H1 (cell line): ENCODE data around the gene SLC1A3. TPM values are rescaled to one million over a fixed set of nuclear protein-coding genes. Genes with fewer than 3 reads are reported as not detected.

Source experiments
- CTCF ChIA-PET: fragments of 300-600 bp; sonication (Branson Sonifier 250); formaldehyde crosslinking; loops from one replicate; lab custom pipeline; 2021; ENCODE audit not compliant: partially characterized antibody; lab: Charles Lee
- POLR2A ChIA-PET: fragments of 300-600 bp; sonication (Branson Sonifier 250); formaldehyde crosslinking; loops from one replicate; lab custom pipeline; 2021; ENCODE audit warnings: inconsistent platforms; ENCODE audit not compliant: partially characterized antibody; lab: Charles Lee
- DNase-seq, 2 experiments: peaks; one replicate each; pipeline versions ENCODE4 v3.0.0 to v3.0.0-alpha.2; 2010 to 2022; ENCODE audit warnings: low spot score in 2 of 2, low read depth in 1 of 2, mixed read lengths in 1 of 2
- FAIRE-seq: peaks from 2 replicates; lab custom pipeline; 2011; peaks lifted over from hg19 to GRCh38; lab: Jason Lieb, UNC
- H2AFZ ChIP-seq: 2 replicates; pipeline ENCODE4 v1.8.1; 2012; ENCODE audit warnings: low read length, inconsistent platforms
- H2AK5ac ChIP-seq: 2 replicates; pipeline ENCODE4 v1.6.1; 2013; ENCODE audit warnings: low read depth, low read length
- H2BK120ac ChIP-seq: replicated peaks from 2 replicates; pipeline ENCODE3; 2013; ENCODE audit warnings: low read depth, low read length, inconsistent platforms
- H2BK12ac ChIP-seq: 2 replicates; pipeline ENCODE4 v1.6.1; 2013; ENCODE audit warnings: low read depth, low read length
- H2BK15ac ChIP-seq: 2 replicates; pipeline ENCODE4 v1.6.1; 2013; ENCODE audit warnings: low read length
- H2BK20ac ChIP-seq: 2 replicates; pipeline ENCODE4 v1.6.1; 2013; ENCODE audit warnings: low read length
- H2BK5ac ChIP-seq: 2 replicates; pipeline ENCODE4 v1.6.1; 2013; ENCODE audit warnings: low read depth, low read length
- H3K14ac ChIP-seq: 2 replicates; pipeline ENCODE4 v1.6.1; 2013; ENCODE audit warnings: inconsistent platforms; ENCODE audit not compliant: insufficient read length
- H3K18ac ChIP-seq: 2 replicates; pipeline ENCODE4 v1.6.1; 2013; ENCODE audit warnings: low read length; ENCODE audit errors: extremely low read depth
- H3K23ac ChIP-seq: 2 replicates; pipeline ENCODE4 v1.6.1; 2013; ENCODE audit warnings: inconsistent platforms; ENCODE audit not compliant: insufficient read length
- H3K23me2 ChIP-seq: 2 replicates; pipeline ENCODE4 v1.6.1; 2013; ENCODE audit warnings: low read depth, low read length
- H3K27ac ChIP-seq: 2 replicates; pipeline ENCODE4 v1.6.1; 2011; ENCODE audit warnings: low read depth, low read length, inconsistent platforms
- H3K27me3 ChIP-seq, 4 experiments: replicated peaks in 1 of 4; 1 replicate in 1 of 4; 2 replicates in 3 of 4; pipeline versions ENCODE4 v1.6.1 to v1.8.1; 2011 to 2013; ENCODE audit warnings: low read length in 3 of 4, mild to moderate bottlenecking in 3 of 4, inconsistent platforms in 2 of 4, mixed read lengths in 2 of 4, moderate library complexity in 1 of 4; ENCODE audit not compliant: control insufficient read depth in 3 of 4, insufficient read depth in 3 of 4; ENCODE audit errors: extremely low read depth in 1 of 4
- H3K36me3 ChIP-seq, 4 experiments: 2 replicates each; pipeline versions ENCODE4 v1.6.1 to v1.8.1; 2011 to 2013; ENCODE audit warnings: mild to moderate bottlenecking in 4 of 4, low read length in 3 of 4, moderate library complexity in 2 of 4, control low read depth in 1 of 4, inconsistent platforms in 1 of 4; ENCODE audit not compliant: insufficient read depth in 4 of 4, control insufficient read depth in 2 of 4
- H3K4ac ChIP-seq: replicated peaks from 2 replicates; pipeline ENCODE3; 2013; ENCODE audit warnings: low read length, low read depth, mixed read lengths, inconsistent platforms; ENCODE audit not compliant: insufficient read length
- H3K4me1 ChIP-seq, 4 experiments: replicated peaks in 1 of 4; 1 replicate in 1 of 4; 2 replicates in 3 of 4; pipeline versions ENCODE4 v1.6.1 to v1.8.1; 2011 to 2013; ENCODE audit warnings: low read length in 3 of 4, inconsistent platforms in 2 of 4, mixed read lengths in 1 of 4; ENCODE audit not compliant: insufficient read depth in 4 of 4, control insufficient read depth in 3 of 4
- H3K4me2 ChIP-seq, 2 experiments: 2 replicates each; pipeline versions ENCODE4 v1.6.1 to v1.8.1; 2011 to 2013; ENCODE audit warnings: low read depth in 2 of 2, low read length in 2 of 2, control low read depth in 1 of 2, inconsistent platforms in 1 of 2, mild to moderate bottlenecking in 1 of 2; ENCODE audit not compliant: insufficient read depth in 1 of 2
- H3K4me3 ChIP-seq, 4 experiments: fragments of 200-600, 300-600 bp in 1 of 4; sonication (generic), shearing (Covaris generic), sonication (Bioruptor Twin) in 1 of 4; 2 replicates each; pipeline versions ENCODE4 v1.5.1 to v1.8.1; 2011 to 2016; ENCODE audit warnings: low read length in 4 of 4, low read depth in 3 of 4, control low read depth in 2 of 4, inconsistent platforms in 2 of 4, mild to moderate bottlenecking in 2 of 4, mixed read lengths in 1 of 4, moderate library complexity in 1 of 4; ENCODE audit not compliant: insufficient read depth in 2 of 4; ENCODE audit errors: extremely low read depth in 1 of 4
- H3K56ac ChIP-seq: replicated peaks from 2 replicates; pipeline ENCODE3; 2013; ENCODE audit warnings: low read depth, mild to moderate bottlenecking, mixed read lengths, low read length, inconsistent platforms; ENCODE audit not compliant: insufficient read length
- H3K79me1 ChIP-seq: 2 replicates; pipeline ENCODE4 v1.6.1; 2013; ENCODE audit warnings: low read depth, low read length, control low read depth
- H3K79me2 ChIP-seq, 2 experiments: 2 replicates each; pipeline versions ENCODE4 v1.6.1 to v1.8.1; 2012 to 2013; ENCODE audit warnings: low read length in 2 of 2, mild to moderate bottlenecking in 2 of 2, inconsistent platforms in 1 of 2; ENCODE audit not compliant: insufficient read depth in 2 of 2, control insufficient read depth in 1 of 2
- H3K9ac ChIP-seq, 4 experiments: replicated peaks in 1 of 4; 1 replicate in 1 of 4; 2 replicates in 3 of 4; pipeline versions ENCODE4 v1.6.1 to v1.8.1; 2011 to 2013; ENCODE audit warnings: low read depth in 3 of 4, low read length in 3 of 4, control low read depth in 2 of 4, mild to moderate bottlenecking in 2 of 4, moderate library complexity in 2 of 4, inconsistent platforms in 1 of 4; ENCODE audit errors: extremely low read depth in 1 of 4
- H3K9me3 ChIP-seq, 2 experiments: 2 replicates each; pipeline versions ENCODE4 v1.6.1 to v1.8.1; 2012 to 2013; ENCODE audit warnings: mild to moderate bottlenecking in 2 of 2, moderate library complexity in 2 of 2, control low read depth in 1 of 2, inconsistent platforms in 1 of 2, low read depth in 1 of 2, low read length in 1 of 2, mixed read lengths in 1 of 2; ENCODE audit not compliant: insufficient read depth in 2 of 2
- H4K20me1 ChIP-seq, 2 experiments: replicated peaks in 1 of 2; 2 replicates each; pipeline versions ENCODE3 to v1.8.1; 2011 to 2013; ENCODE audit warnings: inconsistent platforms in 2 of 2, low read length in 2 of 2, mild to moderate bottlenecking in 1 of 2; ENCODE audit not compliant: insufficient read depth in 2 of 2, control insufficient read depth in 1 of 2
- H4K5ac ChIP-seq: 2 replicates; pipeline ENCODE4 v1.6.1; 2013; ENCODE audit warnings: low read length, low read depth, mixed read lengths, inconsistent platforms; ENCODE audit not compliant: insufficient read length
- H4K8ac ChIP-seq: 2 replicates; pipeline ENCODE4 v1.8.0; 2013; ENCODE audit warnings: mild to moderate bottlenecking, moderate library complexity, low read length, inconsistent platforms; ENCODE audit not compliant: insufficient read depth; ENCODE audit errors: extremely low read depth
- H4K91ac ChIP-seq: replicated peaks from 2 replicates; pipeline ENCODE3; 2013; ENCODE audit warnings: low read length, mixed read lengths, inconsistent platforms; ENCODE audit not compliant: insufficient read length
- CBX8 ChIP-seq: fragments of 300-800, 300-1000 bp; sonication (generic); IDR thresholded peaks from 2 replicates; pipeline ENCODE4 v1.7.1; 2016; ENCODE audit warnings: low read depth, low read length, borderline replicate concordance
- KDM4A ChIP-seq: IDR thresholded peaks from one replicate; pipeline ENCODE4 v1.7.1; 2012; ENCODE audit warnings: low read depth, mild to moderate bottlenecking, moderate library complexity, low read length, inconsistent platforms; ENCODE audit not compliant: severe bottlenecking
- NANOG ChIP-seq: IDR thresholded peaks from 2 replicates; pipeline ENCODE4 v1.6.1; 2011; ENCODE audit warnings: low read length, low read depth, mild to moderate bottlenecking, inconsistent platforms; ENCODE audit not compliant: insufficient read depth, poor library complexity, severe bottlenecking
- PHF8 ChIP-seq: fragments of 200-600 bp; sonication (generic); conservative IDR thresholded peaks from 2 replicates; pipeline ENCODE4 v1.7.1; 2012; ENCODE audit warnings: low read depth, mild to moderate bottlenecking, inconsistent platforms, low read length, moderate library complexity
- RAD21 ChIP-seq, 2 experiments: IDR thresholded peaks in 1 of 2; conservative IDR thresholded peaks in 1 of 2; 2 replicates each; pipeline ENCODE4 v1.6.1; 2011; ENCODE audit warnings: low read depth in 2 of 2, low read length in 2 of 2, improper control_type of control experiment in 1 of 2, inconsistent platforms in 1 of 2, mild to moderate bottlenecking in 1 of 2, moderate library complexity in 1 of 2
- WGBS, 2 experiments: shearing (Covaris generic) in 1 of 2; methylation state at CpG; one replicate each; pipeline versions ENCODE4 v1.1.6 to v1.1.7; 2013 to 2015; ENCODE audit warnings: low lambda C conversion rate in 2 of 2, mixed read lengths in 2 of 2, inconsistent platforms in 1 of 2, low coverage in 1 of 2, missing lambda C conversion rate in 1 of 2; ENCODE audit not compliant: insufficient replicate concordance in 2 of 2, insufficient coverage in 1 of 2, insufficient read length in 1 of 2; ENCODE audit errors: extremely low coverage in 1 of 2, missing lambda C conversion rate in 1 of 2; 5-methylcytosine and 5-hydroxymethylcytosine counted together
- polyA plus RNA-seq, 7 experiments: library from polyadenylated mRNA; depleted of rRNA in 3 of 7; stranded (reverse) in 5 of 7; unstranded in 2 of 7; fragments of >200 nt in 5 of 7; fragments of 200-250 nt in 2 of 7; gene quantifications; 1 replicate in 5 of 7; 2 replicates in 1 of 7; 4 replicates in 1 of 7; pipeline versions ENCODE4 v1.2.1 to v1.2.3, GENCODE V29; 2011 to 2013; ENCODE audit warnings: missing spikeins in 2 of 7, mixed read lengths in 2 of 7
- total RNA-seq: library from RNA; stranded (reverse); fragmentation: NEBNext Ultra II Directional; extraction: Animal tissue kit (Norgen Biotek cat#: 25700); gene quantifications from 2 replicates; pipeline ENCODE4 v1.2.1, GENCODE V29; 2021
- TF ChIP-seq, protein P1 (sequence below): IDR thresholded peaks from 2 replicates; pipeline ENCODE4 v1.6.1; 2012; ENCODE audit warnings: inconsistent platforms

SLC1A3 gene
- total and polyA plus RNA-seq, 2 of the 8 experiments (the other 6 are each of a cell fraction or from before 2014, with no cell fraction given), result 26.7 to 35.3 TPM

DNA sequence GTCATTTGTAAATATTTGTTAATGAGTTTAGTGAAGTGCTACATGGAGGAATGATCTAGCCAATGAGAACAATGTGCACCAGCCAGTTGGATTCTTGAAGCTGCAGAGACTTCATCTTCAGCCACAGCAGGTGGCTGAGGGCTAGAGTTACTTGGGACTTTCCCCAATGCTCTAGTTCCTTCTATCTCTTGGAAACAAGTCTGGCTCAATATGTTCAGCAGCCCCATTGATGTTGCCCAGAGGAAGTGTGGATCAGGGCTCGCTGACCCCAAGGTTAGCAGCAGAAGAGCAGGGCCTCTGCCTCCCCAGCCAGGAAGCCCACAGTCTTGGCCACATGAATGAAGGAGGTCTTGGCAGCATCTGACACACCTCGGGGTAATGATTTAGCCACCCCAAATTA, 117.5 kb downstream of the SLC1A3 start:
- ChIA-PET CTCF (interaction anchor here (0.8 to 4.1 kb wide), 9 partner anchors 9 to 54 kb away, joined by 3 to 20 read pairs (median 4); no protein-coding TSS in a partner anchor), POLR2A (no interaction called here)
- Histone ChIP-seq H2BK5ac (no peak overlapping the region), H3K56ac (no peak overlapping the region), H2BK120ac (no peak overlapping the region), H3K36me3 (no peaks in the 10 kb centered on the region), H2AK5ac (no peak overlapping the region), H3K4ac (no peak overlapping the region), H2AFZ (no peak overlapping the region), H3K27me3 (no peaks in the 10 kb centered on the region), H3K23ac (no peak overlapping the region), H2BK20ac (no peak overlapping the region), H3K4me1 (peaks cover 0 to 3% (median 0%) of the 10 kb centered on the region in 4 experiments; a peak in 2 of 7 replicates), H3K79me2 (no peaks in the 10 kb centered on the region), H3K4me2 (no peak overlapping the region), H4K5ac (no peak overlapping the region), H3K79me1 (no peaks in the 10 kb centered on the region), H4K20me1 (no peaks in the 10 kb centered on the region), H3K14ac (no peak overlapping the region), H3K18ac (no peak overlapping the region), H4K8ac (no peak overlapping the region), H3K9me3 (no peaks in the 10 kb centered on the region), H3K27ac (no peak overlapping the region), H2BK12ac (0 out of 2 replicates have a peak overlapping the region, but pooled peaks have one; percentile 19), H3K4me3 (no peak overlapping the region), H2BK15ac (no peak overlapping the region), H4K91ac (no peak overlapping the region), H3K9ac (no peak overlapping the region), H3K23me2 (no peaks in the 10 kb centered on the region)
- 96% methylated on average over 2 of the region's 2 CpGs; no CpG with 5 or more reads in 1 of the 2 experiments for WGBS, 2 experiments
- DNase-seq (no peak), FAIRE-seq (no peak)
- TF ChIP-seq CBX8 (no peak), PHF8 (no peak), RAD21 (IDR thresholded peaks at IDR 0.05 in 1 of 2, conservative IDR thresholded peaks at IDR 0.05 in 1 of 2; ENCODE audit: low read depth in 2 of 2, low read length in 2 of 2) (no peak), NANOG (no peak), KDM4A (no peak)
- TF ChIP-seq, protein P1, sequence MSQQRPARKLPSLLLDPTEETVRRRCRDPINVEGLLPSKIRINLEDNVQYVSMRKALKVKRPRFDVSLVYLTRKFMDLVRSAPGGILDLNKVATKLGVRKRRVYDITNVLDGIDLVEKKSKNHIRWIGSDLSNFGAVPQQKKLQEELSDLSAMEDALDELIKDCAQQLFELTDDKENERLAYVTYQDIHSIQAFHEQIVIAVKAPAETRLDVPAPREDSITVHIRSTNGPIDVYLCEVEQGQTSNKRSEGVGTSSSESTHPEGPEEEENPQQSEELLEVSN, result no peak
